T-cell (primary cell): ENCODE results near the gene AIFM1. TPM values are rescaled to one million over a fixed set of nuclear protein-coding genes. Genes with fewer than 3 reads are reported as not detected.

Source experiments
- ATAC-seq, 4 experiments: fragments of 200-7000 bp in 3 of 4; fragments of 150-1000 bp in 1 of 4; cut with Tn5 transposase; replicated peaks in 1 of 4; 1 replicate in 3 of 4; 2 replicates in 1 of 4; pipeline ENCODE4 v1.10.0; 2021; ENCODE audit warnings: moderate library complexity in 3 of 4, mild to moderate bottlenecking in 2 of 4, moderate number of reproducible peaks in 1 of 4
- CTCF ChIA-PET, 2 donors: fragments of 300-600 bp; sonication (Branson Sonifier 250); formaldehyde crosslinking; loops; one replicate each; lab custom pipeline; 2022; ENCODE audit warnings: antibody characterized with exemption in 2 of 2; lab: Charles Lee
- POLR2A ChIA-PET, 2 donors: fragments of 300-600 bp; sonication (Branson Sonifier 250); formaldehyde crosslinking; loops; one replicate each; lab custom pipeline; 2022; ENCODE audit warnings: antibody characterized with exemption in 2 of 2; lab: Charles Lee
- DNase-seq, 35 experiments: peaks; one replicate each; pipeline versions ENCODE4 v3.0.0 to v3.0.0-alpha.2; 2013 to 2023
- H3K27ac ChIP-seq: one replicate; pipeline ENCODE4 v1.5.1; 2013; ENCODE audit warnings: low read length
- H3K27me3 ChIP-seq, 2 experiments: replicated peaks in 1 of 2; 1 replicate in 1 of 2; 2 replicates in 1 of 2; pipeline versions ENCODE4 v1.6.1 to v1.7.0; 2013; ENCODE audit warnings: low read length in 1 of 2, mixed read lengths in 1 of 2; ENCODE audit not compliant: control insufficient read depth in 2 of 2, insufficient read depth in 2 of 2; ENCODE audit errors: extremely low read depth in 1 of 2
- H3K36me3 ChIP-seq, 2 donors: 1 replicate in 1 of 2; 2 replicates in 1 of 2; pipeline versions ENCODE4 v1.6.1 to v1.7.0; 2013; ENCODE audit warnings: low read length in 1 of 2; ENCODE audit not compliant: control insufficient read depth in 2 of 2, insufficient read depth in 1 of 2; ENCODE audit errors: extremely low read depth in 1 of 2
- H3K4me1 ChIP-seq, 2 experiments: 1 replicate in 1 of 2; 2 replicates in 1 of 2; pipeline versions ENCODE4 v1.6.1 to v1.7.0; 2013; ENCODE audit warnings: low read length in 2 of 2, mixed read lengths in 1 of 2; ENCODE audit not compliant: insufficient read depth in 2 of 2, control insufficient read depth in 1 of 2; ENCODE audit errors: extremely low read depth in 1 of 2
- H3K4me3 ChIP-seq, 2 donors: 1 replicate in 1 of 2; 2 replicates in 1 of 2; pipeline versions ENCODE4 v1.5.1 to v1.7.0; 2013; ENCODE audit warnings: mild to moderate bottlenecking in 2 of 2, low read length in 1 of 2, moderate library complexity in 1 of 2; ENCODE audit not compliant: control insufficient read depth in 1 of 2; ENCODE audit errors: extremely low read depth in 1 of 2
- H3K9me3 ChIP-seq: 2 replicates; pipeline ENCODE4 v1.7.0; 2013
- H3K27ac Mint-ChIP-seq, 2 donors: one replicate each; pipeline ENCODE4 v1.8.0; 2020 to 2021; ENCODE audit warnings: mild to moderate bottlenecking in 2 of 2, mixed read lengths in 2 of 2
- H3K27me3 Mint-ChIP-seq, 2 donors: one replicate each; pipeline ENCODE4 v1.8.0; 2021 to 2022; ENCODE audit warnings: mixed read lengths in 2 of 2
- H3K36me3 Mint-ChIP-seq: one replicate; pipeline ENCODE4 v1.8.0; 2021; ENCODE audit warnings: mixed read lengths
- H3K4me1 Mint-ChIP-seq, 3 donors: one replicate each; pipeline ENCODE4 v1.8.0; 2020 to 2022; ENCODE audit warnings: mixed read lengths in 3 of 3, mild to moderate bottlenecking in 1 of 3
- H3K4me3 Mint-ChIP-seq, 3 donors: one replicate each; pipeline ENCODE4 v1.8.0; 2020 to 2022; ENCODE audit warnings: mild to moderate bottlenecking in 3 of 3, mixed read lengths in 3 of 3, moderate library complexity in 3 of 3
- H3K9me3 Mint-ChIP-seq, 3 donors: one replicate each; pipeline ENCODE4 v1.8.0; 2020 to 2022; ENCODE audit warnings: mixed read lengths in 3 of 3
- WGBS: methylation state at CpG from one replicate; pipeline ENCODE4 v1.1.5; 2013; ENCODE audit warnings: missing lambda C conversion rate; ENCODE audit not compliant: insufficient coverage; 5-methylcytosine and 5-hydroxymethylcytosine counted together
- total RNA-seq, 35 experiments: library from RNA in 6 of 35; stranded (reverse) in 6 of 35; fragments of 120-200 nt in 1 of 35; gene quantifications; one replicate each; pipeline versions ENCODE4 v1.2.1 to v1.2.4 and lab custom pipeline; 2013 to 2026

Gene AIFM1
- total RNA-seq, 5 donors from 2014 or later (not counting 1 experiment from before 2014, with no cell fraction given) = 11.2 to 25.0 (median 23.6) TPM

- peaks cover 0 to 4% of the 10 kb centered on the region in 2 donors for H3K27me3 Mint-ChIP-seq
- WGBS = no CpG with 5 or more reads among the region's 4 CpGs
- H3K4me1 Mint-ChIP-seq = peaks cover 36 to 46% (median 40%) of the 10 kb centered on the region in 3 donors
Measured at GRCh38 chrX:130166503-130166777, 799 bp upstream of the AIFM1 start.

GRCh38 chrX:130165181-130165702, 399 bp downstream of the AIFM1 start:
- no peaks in the 10 kb centered on the region for H3K36me3 ChIP-seq
- peaks cover 32 to 39% (median 37%) of the 10 kb centered on the region in 3 donors for H3K4me1 Mint-ChIP-seq
- no peaks in the 10 kb centered on the region for H3K27me3 ChIP-seq
- H3K9me3 ChIP-seq = no peaks in the 10 kb centered on the region
- ChIA-PET CTCF (interaction anchor here in 1 of 2 donors (0.6 kb wide), 1 partner anchor 184 kb away, joined by 3 read pairs; no protein-coding TSS in a partner anchor), POLR2A (no interaction called here)
- ATAC-seq (peak in 3 of 4 experiments; percentile 25 to 57 (median 48)), DNase-seq (peak in 2 of 35 experiments; percentile 9 to 11)
- peaks cover 8 to 15% of the 10 kb centered on the region in 2 experiments for H3K4me1 ChIP-seq
- no peaks in the 10 kb centered on the region for H3K9me3 Mint-ChIP-seq
- H3K4me3 ChIP-seq = peak overlapping the region; percentile 54 to 73
- H3K36me3 Mint-ChIP-seq = no peaks in the 10 kb centered on the region
- H3K4me3 Mint-ChIP-seq = peak overlapping the region; percentile 88 to 94 (median 94)
- H3K27me3 Mint-ChIP-seq = peaks cover 0 to 5% of the 10 kb centered on the region in 2 donors
- peak overlapping the region; percentile 75 for H3K27ac ChIP-seq
- H3K27ac Mint-ChIP-seq = peak overlapping the region; percentile 91 to 93
- WGBS = 0% methylated on average over 16 of the region's 32 CpGs

More at GRCh38 chrX:130166503-130166777, 799 bp upstream of the AIFM1 start:
- Histone ChIP-seq H3K4me3 (peak overlapping the region; percentile 54 to 73), H3K36me3 (no peaks in the 10 kb centered on the region), H3K9me3 (no peaks in the 10 kb centered on the region), H3K4me1 (peaks cover 8 to 24% of the 10 kb centered on the region in 2 experiments), H3K27ac (peak overlapping the region; percentile 75), H3K27me3 (no peaks in the 10 kb centered on the region)
- H3K27ac Mint-ChIP-seq = peak overlapping the region; percentile 91 to 93
- DNase-seq (no peak), ATAC-seq (no peak)
- H3K4me3 Mint-ChIP-seq = peak overlapping the region; percentile 88 to 94 (median 94)
- no peaks in the 10 kb centered on the region for H3K36me3 Mint-ChIP-seq
- ChIA-PET CTCF (no interaction called here), POLR2A (no interaction called here)
- H3K9me3 Mint-ChIP-seq = no peaks in the 10 kb centered on the region

- CTCF ChIA-PET = no interaction called here
- Mint-ChIP-seq H3K36me3 (no peaks in the 10 kb centered on the region), H3K4me1 (peaks cover 36 to 43% (median 42%) of the 10 kb centered on the region in 3 donors), H3K9me3 (no peaks in the 10 kb centered on the region), H3K27me3 (peaks cover 0 to 7% of the 10 kb centered on the region in 2 donors), H3K4me3 (peak overlapping the region; percentile 17 to 52 (median 49)), H3K27ac (no peak overlapping the region)
- no peak for DNase-seq
- no peaks in the 10 kb centered on the region for H3K9me3 ChIP-seq
- POLR2A ChIA-PET = no interaction called here
- H3K4me1 ChIP-seq = peaks cover 8 to 15% of the 10 kb centered on the region in 2 experiments
- WGBS = no CpG with 5 or more reads among the region's 2 CpGs
- no peaks in the 10 kb centered on the region for H3K27me3 ChIP-seq
- no peak overlapping the region for H3K27ac ChIP-seq
- H3K4me3 ChIP-seq = no peak overlapping the region
- no peaks in the 10 kb centered on the region for H3K36me3 ChIP-seq
- ATAC-seq = no peak
Measured at GRCh38 chrX:130163398-130163797, 2.2 kb downstream of the AIFM1 start.

GRCh38 chrX:130162094-130162735, 3.4 kb downstream of the AIFM1 start:
- Mint-ChIP-seq H3K27me3 (peaks cover 0 to 7% of the 10 kb centered on the region in 2 donors), H3K4me3 (peak overlapping the region in 1 of 3 donors; percentile 52), H3K36me3 (no peaks in the 10 kb centered on the region), H3K27ac (no peak overlapping the region), H3K4me1 (peaks cover 36 to 43% (median 42%) of the 10 kb centered on the region in 3 donors), H3K9me3 (no peaks in the 10 kb centered on the region)
- POLR2A ChIA-PET = interaction anchor here (0.6 kb wide), 2 partner anchors 9 to 60 kb away, joined by 4 to 7 read pairs; no protein-coding TSS in a partner anchor
- no peak overlapping the region for H3K27ac ChIP-seq
- H3K36me3 ChIP-seq = no peaks in the 10 kb centered on the region
- H3K27me3 ChIP-seq = no peaks in the 10 kb centered on the region
- no CpG with 5 or more reads among the region's 6 CpGs for WGBS
- ATAC-seq (no peak), DNase-seq (no peak)
- H3K4me3 ChIP-seq = no peak overlapping the region
- H3K4me1 ChIP-seq = peaks cover 8 to 15% of the 10 kb centered on the region in 2 experiments
- no peaks in the 10 kb centered on the region for H3K9me3 ChIP-seq
- CTCF ChIA-PET = no interaction called here

GRCh38 chrX:130159776-130160175, 5.9 kb downstream of the AIFM1 start:
- peaks cover 24 to 30% (median 29%) of the 10 kb centered on the region in 3 donors for H3K4me1 Mint-ChIP-seq
- no peaks in the 10 kb centered on the region for H3K9me3 ChIP-seq
- H3K4me3 Mint-ChIP-seq = no peak overlapping the region
- peaks cover 2 to 4% of the 10 kb centered on the region in 2 experiments for H3K4me1 ChIP-seq
- no peaks in the 10 kb centered on the region for H3K36me3 ChIP-seq
- WGBS = no CpG with 5 or more reads among the region's 4 CpGs
- peaks cover 0 to 7% of the 10 kb centered on the region in 2 donors for H3K27me3 Mint-ChIP-seq
- H3K36me3 Mint-ChIP-seq = no peaks in the 10 kb centered on the region
- no peaks in the 10 kb centered on the region for H3K9me3 Mint-ChIP-seq
- H3K27me3 ChIP-seq = no peaks in the 10 kb centered on the region
- no peak for ATAC-seq
- ChIA-PET POLR2A (interaction anchor here in 1 of 2 donors (0.6 kb wide), 1 partner anchor 15 kb away, joined by 3 read pairs; no protein-coding TSS in a partner anchor), CTCF (no interaction called here)
- no peak overlapping the region for H3K4me3 ChIP-seq
- DNase-seq = no peak
- H3K27ac Mint-ChIP-seq = no peak overlapping the region
- H3K27ac ChIP-seq = no peak overlapping the region

GRCh38 chrX:130158311-130158710, 7.3 kb downstream of the AIFM1 start:
- ChIA-PET POLR2A (interaction anchor here (0.6 kb wide), 3 partner anchors 18 to 60 kb away, joined by 6 to 9 read pairs (median 8); no protein-coding TSS in a partner anchor), CTCF (interaction anchor here (0.6 kb wide), 3 partner anchors 78 to 703 kb away, joined by 3 to 5 read pairs (median 3); no protein-coding TSS in a partner anchor)
- H3K9me3 Mint-ChIP-seq = no peaks in the 10 kb centered on the region
- Histone ChIP-seq H3K27ac (no peak overlapping the region), H3K27me3 (no peaks in the 10 kb centered on the region), H3K4me1 (peaks cover 0 to 2% of the 10 kb centered on the region in 2 experiments), H3K9me3 (no peaks in the 10 kb centered on the region), H3K36me3 (no peaks in the 10 kb centered on the region), H3K4me3 (no peak overlapping the region)
- no peaks in the 10 kb centered on the region for H3K36me3 Mint-ChIP-seq
- H3K27ac Mint-ChIP-seq = no peak overlapping the region
- H3K27me3 Mint-ChIP-seq = peaks cover 0 to 7% of the 10 kb centered on the region in 2 donors
- no CpG with 5 or more reads among the region's 2 CpGs for whole genome bisulfite sequencing
- ATAC-seq = no peak
- H3K4me1 Mint-ChIP-seq = peaks cover 19 to 20% (median 20%) of the 10 kb centered on the region in 3 donors
- no peak overlapping the region for H3K4me3 Mint-ChIP-seq
- no peak for DNase-seq
